OCI-LY7 (cell line): Measurements from ENCODE around the gene MACROH2A2. TPM values are rescaled to one million over a fixed set of nuclear protein-coding genes. Genes with fewer than 3 reads are reported as not detected.

ENCODE experiments used
- BruUV-seq: library from RNA; stranded (reverse); fragments of 400-500 nt; replicated peaks from 2 replicates; lab custom pipeline; 2021; lab: Mats Ljungman, UMichigan
- CTCF ChIA-PET: fragments of 300-600 bp; sonication (Branson Sonifier 250); formaldehyde crosslinking; loops from one replicate; lab custom pipeline; 2022; ENCODE audit warnings: antibody characterized with exemption; ENCODE audit not compliant: unreplicated experiment; lab: Charles Lee
- POLR2A ChIA-PET: fragments of 300-600 bp; sonication (Branson Sonifier 250); formaldehyde crosslinking; loops from one replicate; lab custom pipeline; 2022; ENCODE audit warnings: antibody characterized with exemption; lab: Charles Lee
- DNase-seq: peaks from one replicate; pipeline ENCODE4 v3.0.0-alpha.2; 2015; ENCODE audit warnings: low spot score
- H2AFZ ChIP-seq: fragments of 200-600 bp; sonication (generic), shearing (Covaris generic); 2 replicates; pipeline ENCODE4 v1.6.1; 2014; ENCODE audit warnings: mild to moderate bottlenecking, antibody characterized with exemption, low read length, moderate library complexity
- H3K27ac ChIP-seq: fragments of 200-600 bp; sonication (generic); 2 replicates; pipeline ENCODE4 v1.5.1; 2014; ENCODE audit warnings: mixed run types, low read depth, mild to moderate bottlenecking, moderate library complexity, low read length, inconsistent platforms; ENCODE audit not compliant: poor library complexity, severe bottlenecking
- H3K36me3 ChIP-seq: fragments of 200-600 bp; sonication (generic); 2 replicates; pipeline ENCODE4 v1.6.1; 2014; ENCODE audit warnings: mild to moderate bottlenecking, antibody characterized with exemption, low read length, moderate library complexity, mixed read lengths; ENCODE audit not compliant: insufficient read depth
- H3K4me1 ChIP-seq: fragments of 200-600 bp; sonication (generic); 2 replicates; pipeline ENCODE4 v1.5.1; 2014; ENCODE audit warnings: mild to moderate bottlenecking, low read length; ENCODE audit not compliant: insufficient read depth, poor library complexity, severe bottlenecking
- H3K4me2 ChIP-seq: fragments of 200-600 bp; sonication (generic); 2 replicates; pipeline ENCODE4 v1.6.1; 2014; ENCODE audit warnings: mild to moderate bottlenecking, low read length
- H3K4me3 ChIP-seq: fragments of 200-600 bp; sonication (generic); 2 replicates; pipeline ENCODE4 v1.5.1; 2014; ENCODE audit warnings: mild to moderate bottlenecking, low read depth, low read length; ENCODE audit not compliant: poor library complexity, severe bottlenecking
- H3K79me2 ChIP-seq: fragments of 200-600 bp; sonication (generic); 2 replicates; pipeline ENCODE4 v1.6.1; 2016; ENCODE audit warnings: low read depth, mild to moderate bottlenecking, low read length, moderate library complexity, mixed read lengths; ENCODE audit not compliant: insufficient read depth
- H3K9me2 ChIP-seq: fragments of 200-600 bp; sonication (generic); 2 replicates; pipeline ENCODE4 v1.6.1; 2016; ENCODE audit warnings: mild to moderate bottlenecking, low read length, mixed read lengths; ENCODE audit not compliant: insufficient read depth
- H3K9me3 ChIP-seq: fragments of 200-600 bp; sonication (generic); 2 replicates; pipeline ENCODE4 v1.6.1; 2014; ENCODE audit warnings: mild to moderate bottlenecking, mixed run types, low read length, mixed read lengths
- H4K20me1 ChIP-seq: fragments of 200-600 bp; sonication (generic); 2 replicates; pipeline ENCODE4 v1.6.1; 2014; ENCODE audit warnings: mild to moderate bottlenecking, antibody characterized with exemption, low read length, moderate library complexity, mixed read lengths; ENCODE audit not compliant: insufficient read depth
- EZH2phosphoT487 ChIP-seq: fragments of 200-600 bp; sonication (generic); IDR thresholded peaks from 2 replicates; pipeline ENCODE4 v1.6.1; 2018; ENCODE audit warnings: low read depth, borderline replicate concordance, mild to moderate bottlenecking, mixed run types, antibody characterized with exemption, low read length, moderate library complexity, mixed read lengths
- intact Hi-C: fragments of 100-400 bp; cut with micrococcal nuclease; formaldehyde crosslinking; loops from one replicate; pipeline ENCODE4 v1.10.0; 2022; ENCODE audit not compliant: unreplicated experiment
- total RNA-seq, 2 experiments: library from RNA; depleted of rRNA in 1 of 2; stranded (reverse); fragments of >200 nt in 1 of 2; shearing (Covaris generic) in 1 of 2; gene quantifications; 2 replicates each; pipeline ENCODE4 v1.2.3, GENCODE V29; 2014 to 2022
- TF ChIP-seq, protein P1 (sequence below): fragments of 200-600 bp; sonication (generic); conservative IDR thresholded peaks from 2 replicates; pipeline ENCODE4 v1.5.1; 2014; ENCODE audit warnings: mild to moderate bottlenecking, antibody characterized with exemption, low read length, moderate library complexity, mixed read lengths

MACROH2A2 gene
- total RNA-seq, 2 experiments from 2014 or later, result not detected

DNA sequence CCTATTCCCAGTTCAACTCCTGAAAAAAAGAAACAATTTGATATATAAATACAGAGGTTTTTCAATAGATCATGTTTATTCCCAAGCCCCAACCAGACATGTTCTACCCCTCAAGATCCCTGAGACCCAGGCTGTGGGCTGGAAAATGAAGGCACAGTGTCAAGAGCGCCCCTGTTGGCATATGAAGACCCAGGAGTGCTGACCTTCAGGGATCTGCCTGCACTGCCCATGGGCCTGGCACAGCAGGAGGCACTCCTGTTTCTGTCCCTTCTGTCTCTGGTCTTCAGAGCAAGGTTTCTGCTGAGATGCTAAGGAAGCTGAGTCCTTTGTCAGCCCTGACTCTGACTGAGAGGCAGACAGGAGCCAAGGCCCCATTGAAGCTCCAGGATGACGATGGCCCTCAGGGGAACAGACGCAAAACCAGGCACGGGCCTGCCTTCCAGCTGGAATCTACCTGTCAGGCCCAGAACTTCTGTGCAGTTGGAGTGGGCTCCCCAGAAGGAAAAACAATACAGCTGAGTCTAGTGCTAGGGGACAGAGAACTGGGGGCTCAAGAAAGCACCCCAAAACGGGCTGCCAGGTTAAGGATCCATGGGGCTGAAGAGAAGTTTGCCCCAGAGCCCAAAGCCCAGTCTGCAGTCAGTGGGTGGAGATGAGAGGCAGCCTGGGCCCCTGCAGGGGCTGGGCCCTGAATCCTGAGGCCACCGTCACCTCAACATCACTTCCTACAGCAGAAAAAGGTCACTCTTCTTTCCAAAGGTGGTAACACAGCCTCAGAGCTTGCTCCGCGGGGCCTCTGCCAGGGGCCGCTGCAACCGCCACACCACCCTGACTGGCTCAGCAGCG is 86.7 kb downstream of the MACROH2A2 start:
- H3K4me1 ChIP-seq, result peaks cover under 1% of the 10 kb centered on the region
- TF ChIP-seq, protein P1, sequence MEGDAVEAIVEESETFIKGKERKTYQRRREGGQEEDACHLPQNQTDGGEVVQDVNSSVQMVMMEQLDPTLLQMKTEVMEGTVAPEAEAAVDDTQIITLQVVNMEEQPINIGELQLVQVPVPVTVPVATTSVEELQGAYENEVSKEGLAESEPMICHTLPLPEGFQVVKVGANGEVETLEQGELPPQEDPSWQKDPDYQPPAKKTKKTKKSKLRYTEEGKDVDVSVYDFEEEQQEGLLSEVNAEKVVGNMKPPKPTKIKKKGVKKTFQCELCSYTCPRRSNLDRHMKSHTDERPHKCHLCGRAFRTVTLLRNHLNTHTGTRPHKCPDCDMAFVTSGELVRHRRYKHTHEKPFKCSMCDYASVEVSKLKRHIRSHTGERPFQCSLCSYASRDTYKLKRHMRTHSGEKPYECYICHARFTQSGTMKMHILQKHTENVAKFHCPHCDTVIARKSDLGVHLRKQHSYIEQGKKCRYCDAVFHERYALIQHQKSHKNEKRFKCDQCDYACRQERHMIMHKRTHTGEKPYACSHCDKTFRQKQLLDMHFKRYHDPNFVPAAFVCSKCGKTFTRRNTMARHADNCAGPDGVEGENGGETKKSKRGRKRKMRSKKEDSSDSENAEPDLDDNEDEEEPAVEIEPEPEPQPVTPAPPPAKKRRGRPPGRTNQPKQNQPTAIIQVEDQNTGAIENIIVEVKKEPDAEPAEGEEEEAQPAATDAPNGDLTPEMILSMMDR, result no peak
- H4K20me1 ChIP-seq, result no peaks in the 10 kb centered on the region
- CTCF ChIA-PET, result no interaction called here
- no peak overlapping the region for H3K4me3 ChIP-seq
- no peak for DNase-seq
- H3K27ac ChIP-seq, result no peak overlapping the region
- intact Hi-C loops, result no loop called here
- no peak overlapping the region for H2AFZ ChIP-seq
- H3K79me2 ChIP-seq, result no peaks in the 10 kb centered on the region; the same call in 1 of the 2 replicates
- peaks cover 10% of the 10 kb centered on the region; the same call in 1 of the 2 replicates for H3K36me3 ChIP-seq
- BruUV-seq, result no TSS peak
- H3K9me3 ChIP-seq, result no peaks in the 10 kb centered on the region
- no peaks in the 10 kb centered on the region for H3K9me2 ChIP-seq
- H3K4me2 ChIP-seq, result no peak overlapping the region
- POLR2A ChIA-PET, result interaction anchor here (0.6 kb wide), 1 partner anchor 126 kb away, joined by 5 read pairs; no protein-coding TSS in a partner anchor

DNA sequence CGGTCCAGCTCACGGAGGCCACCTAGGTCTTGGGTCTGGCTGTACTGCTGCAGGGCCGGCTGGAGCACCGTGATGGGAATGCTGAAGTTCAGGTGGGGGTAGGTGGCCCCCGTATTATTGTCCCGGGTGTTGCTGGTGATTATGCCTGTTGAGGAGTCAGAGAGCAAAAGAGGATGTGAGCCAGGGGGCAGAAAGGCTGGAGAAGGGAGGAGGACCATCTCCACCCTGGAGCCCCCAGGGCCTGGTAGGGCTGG is 87.3 kb downstream of the MACROH2A2 start:
- Histone ChIP-seq H3K79me2 (no peaks in the 10 kb centered on the region; the same call in 1 of the 2 replicates), H4K20me1 (no peaks in the 10 kb centered on the region), H3K36me3 (peaks cover 10% of the 10 kb centered on the region; the same call in 1 of the 2 replicates), H3K4me3 (no peak overlapping the region), H3K9me2 (no peaks in the 10 kb centered on the region), H3K4me1 (peaks cover 6% of the 10 kb centered on the region), H3K9me3 (no peaks in the 10 kb centered on the region), H3K4me2 (no peak overlapping the region), H3K27ac (no peak overlapping the region), H2AFZ (no peak overlapping the region)
- DNase-seq, result no peak
- intact Hi-C loops, result loop anchor here (10.0 kb wide), 1 partner anchor 225 kb away; no protein-coding TSS in a partner anchor
- BruUV-seq, result no TSS peak
- POLR2A ChIA-PET, result interaction anchor here (0.6 kb wide), 1 partner anchor 25 kb away, joined by 3 read pairs; no protein-coding TSS in a partner anchor
- TF ChIP-seq EZH2phosphoT487, result no peak
- TF ChIP-seq, protein P1, result no peak
- CTCF ChIA-PET, result no interaction called here

DNA sequence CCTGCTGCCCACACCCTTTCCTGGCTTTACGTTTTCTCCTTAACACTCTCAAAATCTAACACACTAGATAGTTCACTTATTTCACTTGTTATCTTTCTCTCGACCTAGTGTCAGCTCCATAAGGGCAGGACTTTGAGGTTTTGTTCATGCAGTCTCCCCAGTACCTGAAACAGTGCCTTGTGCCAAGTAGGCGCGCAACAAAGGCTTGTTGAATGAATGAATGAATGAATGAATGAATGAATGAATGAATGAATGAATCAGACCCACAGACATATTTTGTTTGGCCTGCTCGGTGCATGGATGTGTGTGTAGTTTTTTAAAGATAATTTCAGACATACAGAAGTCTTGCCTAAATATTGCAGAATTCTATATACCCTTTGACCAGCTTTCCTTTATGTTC is 87.7 kb downstream of the MACROH2A2 start:
- no peak for DNase-seq
- H3K4me1 ChIP-seq, result peaks cover 8% of the 10 kb centered on the region
- no peaks in the 10 kb centered on the region for H3K9me2 ChIP-seq
- BruUV-seq, result no TSS peak
- intact Hi-C loops, result loop anchor here (10.0 kb wide), 1 partner anchor 225 kb away; no protein-coding TSS in a partner anchor
- CTCF ChIA-PET, result no interaction called here
- H4K20me1 ChIP-seq, result no peaks in the 10 kb centered on the region
- POLR2A ChIA-PET, result interaction anchor here (0.6 to 0.8 kb wide), 2 partner anchors 25 to 29 kb away, joined by 3 read pairs; no protein-coding TSS in a partner anchor
- peaks cover 10% of the 10 kb centered on the region; the same call in 1 of the 2 replicates for H3K36me3 ChIP-seq
- no peak overlapping the region for H3K4me3 ChIP-seq
- no peak overlapping the region for H2AFZ ChIP-seq
- H3K27ac ChIP-seq, result no peak overlapping the region
- no peak for TF ChIP-seq EZH2phosphoT487
- TF ChIP-seq, protein P1, result no peak
- H3K79me2 ChIP-seq, result no peaks in the 10 kb centered on the region; the same call in 1 of the 2 replicates
- H3K4me2 ChIP-seq, result no peak overlapping the region
- H3K9me3 ChIP-seq, result no peaks in the 10 kb centered on the region
